IMR-90 (cell line): ENCODE data around the gene KRT73. TPM values are rescaled to one million over a fixed set of nuclear protein-coding genes. Genes with fewer than 3 reads are reported as not detected.

ENCODE experiments used
- ATAC-seq: fragments of 200-7000 bp; cut with Tn5 transposase; 2 replicates; pipeline ENCODE4 v1.9.1; 2020; ENCODE audit warnings: low read depth, mild to moderate bottlenecking, moderate library complexity
- BruUV-seq: library from RNA; stranded (reverse); fragments of 400-500 nt; replicated peaks from 2 replicates; lab custom pipeline; 2021; lab: Mats Ljungman, UMichigan
- CTCF ChIA-PET: fragments of 300-600 bp; formaldehyde crosslinking; extraction: SDS; loops from one replicate; lab custom pipeline; 2021; ENCODE audit warnings: antibody characterized with exemption; lab: Yijun Ruan, JAX
- POLR2A ChIA-PET: fragments of 300-600 bp; sonication (Branson Sonifier 250); formaldehyde crosslinking; loops from one replicate; lab custom pipeline; 2022; ENCODE audit warnings: antibody characterized with exemption; ENCODE audit not compliant: unreplicated experiment; lab: Charles Lee
- DNase-seq: peaks from one replicate; pipeline ENCODE4 v3.0.0; 2013
- H2AFZ ChIP-seq: replicated peaks from 2 replicates; pipeline ENCODE3; 2013; ENCODE audit warnings: low read length, mild to moderate bottlenecking; ENCODE audit not compliant: poor library complexity
- H2AK5ac ChIP-seq: 2 replicates; pipeline ENCODE4 v1.6.1; 2013; ENCODE audit warnings: low read depth, low read length, inconsistent platforms
- H2AK9ac ChIP-seq: replicated peaks from 2 replicates; pipeline ENCODE3; 2013; ENCODE audit warnings: mild to moderate bottlenecking, low read depth, low read length, moderate library complexity; ENCODE audit not compliant: poor library complexity
- H2BK120ac ChIP-seq: 2 replicates; pipeline ENCODE4 v1.6.1; 2013; ENCODE audit warnings: low read depth, low read length, inconsistent platforms
- H2BK15ac ChIP-seq: 3 replicates; pipeline ENCODE4 v1.6.1; 2013; ENCODE audit warnings: low read depth, low read length, inconsistent platforms
- H2BK20ac ChIP-seq: 2 replicates; pipeline ENCODE4 v1.6.1; 2013; ENCODE audit warnings: low read depth, mild to moderate bottlenecking, inconsistent platforms, low read length, moderate library complexity
- H2BK5ac ChIP-seq: 2 replicates; pipeline ENCODE4 v1.6.1; 2013; ENCODE audit warnings: mild to moderate bottlenecking, low read depth, low read length, inconsistent platforms; ENCODE audit not compliant: poor library complexity, severe bottlenecking
- H3K14ac ChIP-seq: replicated peaks from 2 replicates; pipeline ENCODE4 v1.6.1; 2013; ENCODE audit warnings: low read depth, low read length, inconsistent platforms
- H3K18ac ChIP-seq: 2 replicates; pipeline ENCODE4 v1.6.1; 2013; ENCODE audit warnings: low read depth, low read length, control low read depth
- H3K23ac ChIP-seq: 2 replicates; pipeline ENCODE4 v1.6.1; 2013; ENCODE audit warnings: low read depth, low read length, inconsistent platforms
- H3K27ac ChIP-seq: 2 replicates; pipeline ENCODE4 v1.5.1; 2013; ENCODE audit warnings: mild to moderate bottlenecking, control low read depth, low read length; ENCODE audit not compliant: insufficient read depth
- H3K27me3 ChIP-seq: 2 replicates; pipeline ENCODE4 v1.6.1; 2013; ENCODE audit warnings: low read length; ENCODE audit not compliant: control insufficient read depth, insufficient read depth
- H3K36me3 ChIP-seq: 2 replicates; pipeline ENCODE4 v1.6.1; 2013; ENCODE audit warnings: low read length, mixed read lengths; ENCODE audit not compliant: control insufficient read depth, insufficient read depth
- H3K4ac ChIP-seq: 2 replicates; pipeline ENCODE4 v1.6.1; 2013; ENCODE audit warnings: low read depth, low read length, inconsistent platforms
- H3K4me1 ChIP-seq: 2 replicates; pipeline ENCODE4 v1.6.1; 2013; ENCODE audit warnings: low read length, mixed read lengths; ENCODE audit not compliant: control insufficient read depth, insufficient read depth
- H3K4me2 ChIP-seq: 2 replicates; pipeline ENCODE4 v1.6.1; 2013; ENCODE audit warnings: low read depth, mild to moderate bottlenecking, control low read depth, low read length, moderate library complexity
- H3K4me3 ChIP-seq: 2 replicates; pipeline ENCODE4 v1.5.1; 2013; ENCODE audit warnings: low read depth, mild to moderate bottlenecking, control low read depth, low read length, moderate library complexity; ENCODE audit not compliant: insufficient read depth
- H3K56ac ChIP-seq: 2 replicates; pipeline ENCODE4 v1.6.1; 2013; ENCODE audit warnings: low read length, inconsistent platforms; ENCODE audit not compliant: insufficient read depth; ENCODE audit errors: extremely low read depth
- H3K79me1 ChIP-seq, 2 experiments: 2 replicates each; pipeline ENCODE4 v1.6.1; 2013; ENCODE audit warnings: low read length in 2 of 2, inconsistent platforms in 1 of 2, low read depth in 1 of 2
- H3K9ac ChIP-seq: 2 replicates; pipeline ENCODE4 v1.6.1; 2013; ENCODE audit warnings: low read depth, low read length, control low read depth
- H3K9me1 ChIP-seq: 2 replicates; pipeline ENCODE4 v1.6.1; 2013; ENCODE audit warnings: low read length, inconsistent platforms; ENCODE audit not compliant: insufficient read depth
- H3K9me3 ChIP-seq: 2 replicates; pipeline ENCODE4 v1.6.1; 2013; ENCODE audit warnings: low read length; ENCODE audit not compliant: control insufficient read depth, insufficient read depth
- H4K20me1 ChIP-seq: 2 replicates; pipeline ENCODE4 v1.6.1; 2013; ENCODE audit warnings: low read length, inconsistent platforms; ENCODE audit not compliant: insufficient read depth
- H4K5ac ChIP-seq: 2 replicates; pipeline ENCODE4 v1.6.1; 2013; ENCODE audit warnings: mild to moderate bottlenecking, low read depth, low read length, control low read depth
- H4K8ac ChIP-seq, 2 experiments: 2 replicates each; pipeline ENCODE4 v1.6.1; 2013; ENCODE audit warnings: low read depth in 2 of 2, low read length in 2 of 2, control low read depth in 1 of 2, inconsistent platforms in 1 of 2
- H4K91ac ChIP-seq: 2 replicates; pipeline ENCODE4 v1.6.1; 2013; ENCODE audit warnings: low read depth, low read length, inconsistent platforms; ENCODE audit not compliant: insufficient read depth
- CHD1 ChIP-seq: IDR thresholded peaks from 2 replicates; pipeline ENCODE4 v1.6.1; 2012; ENCODE audit warnings: low read depth, low read length, improper control_type of control experiment
- WGBS, 2 experiments: methylation state at CpG; one replicate each; pipeline versions ENCODE4 v1.1.5 to v1.1.7; 2013; ENCODE audit warnings: missing lambda C conversion rate in 2 of 2; ENCODE audit not compliant: insufficient read length in 1 of 2; ENCODE audit errors: extremely low coverage in 2 of 2; 5-methylcytosine and 5-hydroxymethylcytosine counted together
- dilution Hi-C: fragments of 300-500 bp; cut with HindIII; formaldehyde crosslinking; loops from one replicate; pipeline ENCODE4 v1.14.3; 2018; ENCODE audit warnings: low sequenced_read_pairs; ENCODE audit not compliant: unreplicated experiment
- in situ Hi-C: fragments of 300-500 bp; cut with MboI; formaldehyde crosslinking; loops from 3 replicates; pipeline ENCODE4 v1.14.3; 2019; ENCODE audit warnings: low sequenced_read_pairs, inconsistent platforms, mixed read lengths
- intact Hi-C: fragments of 100-400 bp; cut with micrococcal nuclease; formaldehyde crosslinking; loops from 2 replicates; pipeline ENCODE4 v1.10.0; 2022
- polyA plus RNA-seq, 3 experiments: library from polyadenylated mRNA; depleted of rRNA; stranded (reverse); fragments of >200 nt; gene quantifications; 2 replicates each; pipeline ENCODE4 v1.2.3, GENCODE V29; 2012; ENCODE audit warnings: low replicate concordance in 1 of 3
- total RNA-seq: library from RNA; depleted of rRNA; stranded (reverse); fragments of >200 nt; gene quantifications from 2 replicates; pipeline ENCODE4 v1.2.3, GENCODE V29; 2012

KRT73 gene
- total and polyA plus RNA-seq, 2 of the 4 experiments (the other 2 are of a cell fraction) = not detected

DNA sequence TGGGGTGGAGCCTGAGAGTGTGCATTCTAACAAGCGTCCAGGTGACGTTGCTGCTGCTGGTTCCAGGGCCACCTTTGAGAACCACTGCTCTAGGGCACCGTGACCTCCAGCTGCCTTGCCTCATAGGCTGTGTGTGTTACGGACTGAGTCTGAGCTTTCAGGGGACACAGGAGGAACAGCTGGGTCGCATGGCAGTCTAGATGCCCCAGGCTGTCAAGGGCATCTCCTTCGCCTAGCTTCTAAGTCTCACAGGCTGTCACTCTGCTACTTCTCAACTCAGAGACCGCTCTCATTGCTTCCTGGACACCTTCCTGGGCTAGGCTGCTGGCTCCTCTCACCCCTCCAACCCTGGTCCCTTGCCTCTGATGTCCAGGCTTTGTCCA lies 965 bp downstream of the KRT73 start:
- Histone ChIP-seq H3K4me3 (no peak overlapping the region), H4K91ac (no peak overlapping the region), H3K27me3 (peaks cover 19% of the 10 kb centered on the region), H4K8ac (no peak overlapping the region), H2AK9ac (no peak overlapping the region), H2AFZ (peak overlapping the region; percentile 49), H3K4me1 (no peaks in the 10 kb centered on the region), H3K79me1 (no peaks in the 10 kb centered on the region), H2BK5ac (no peak overlapping the region), H3K36me3 (no peaks in the 10 kb centered on the region), H2BK15ac (no peak overlapping the region), H2BK20ac (no peak overlapping the region), H3K9ac (no peak overlapping the region), H3K18ac (no peak overlapping the region), H3K9me1 (no peaks in the 10 kb centered on the region), H3K9me3 (no peaks in the 10 kb centered on the region), H2AK5ac (no peak overlapping the region), H3K4me2 (no peak overlapping the region), H3K14ac (no peak overlapping the region), H3K23ac (no peak overlapping the region), H4K5ac (no peak overlapping the region), H2BK120ac (no peak overlapping the region), H3K27ac (no peak overlapping the region), H3K4ac (no peak overlapping the region), H3K56ac (no peak overlapping the region), H4K20me1 (no peaks in the 10 kb centered on the region)
- BruUV-seq = no TSS peak
- no peak for DNase-seq
- intact Hi-C loops = no loop called here
- in situ Hi-C loops = no loop called here
- dilution Hi-C loops = no loop called here
- ChIA-PET CTCF (no interaction called here), POLR2A (no interaction called here)
- no peak for TF ChIP-seq CHD1
- ATAC-seq = no peak
- WGBS, 2 experiments = 43% methylated on average over 5 of the region's 7 CpGs; no CpG with 5 or more reads in 1 of the 2 experiments
